Keratinocyte (primary cell): ENCODE data around the gene MRPS35. TPM values are rescaled to one million over a fixed set of nuclear protein-coding genes. Genes with fewer than 3 reads are reported as not detected.

Source experiments
- DNase-seq: peaks from one replicate; pipeline ENCODE4 v3.0.0-alpha.2; 2011; ENCODE audit warnings: low read depth, missing footprints, low spot score
- FAIRE-seq: peaks from 2 replicates; lab custom pipeline; 2011; peaks lifted over from hg19 to GRCh38; lab: Jason Lieb, UNC
- H2AFZ ChIP-seq: 2 replicates; pipeline ENCODE4 v1.6.0; 2012; ENCODE audit warnings: low read length, control low read depth, inconsistent platforms; ENCODE audit not compliant: control insufficient read depth
- H3K27ac ChIP-seq: 2 replicates; pipeline ENCODE4 v1.5.1; 2011; ENCODE audit warnings: low read length; ENCODE audit not compliant: control insufficient read depth, insufficient read depth
- H3K27me3 ChIP-seq: 3 replicates; pipeline ENCODE4 v1.6.0; 2011; ENCODE audit warnings: low read length; ENCODE audit not compliant: control insufficient read depth, insufficient read depth; ENCODE audit errors: extremely low read depth
- H3K36me3 ChIP-seq, 2 experiments: 2 replicates in 1 of 2; 3 replicates in 1 of 2; pipeline ENCODE4 v1.5.1; 2011; ENCODE audit warnings: low read length in 2 of 2, mild to moderate bottlenecking in 1 of 2; ENCODE audit not compliant: control insufficient read depth in 2 of 2, insufficient read depth in 2 of 2; ENCODE audit errors: extremely low read depth in 1 of 2
- H3K4me1 ChIP-seq: 3 replicates; pipeline ENCODE4 v1.5.1; 2011; ENCODE audit warnings: low read length; ENCODE audit not compliant: control insufficient read depth, insufficient read depth; ENCODE audit errors: extremely low read depth
- H3K4me2 ChIP-seq: 3 replicates; pipeline ENCODE4 v1.6.0; 2011; ENCODE audit warnings: low read depth, low read length; ENCODE audit not compliant: control insufficient read depth, insufficient read depth; ENCODE audit errors: extremely low read depth
- H3K4me3 ChIP-seq, 3 experiments: fragments of 200-600 bp in 1 of 3; sonication (generic) in 1 of 3; 2 replicates in 2 of 3; 3 replicates in 1 of 3; pipeline ENCODE4 v1.5.1; 2011 to 2016; ENCODE audit warnings: low read length in 3 of 3, mild to moderate bottlenecking in 3 of 3, control low read depth in 2 of 3, inconsistent platforms in 1 of 3, low read depth in 1 of 3, mixed read lengths in 1 of 3, mixed run types in 1 of 3, moderate library complexity in 1 of 3; ENCODE audit not compliant: control insufficient read depth in 2 of 3, insufficient read depth in 2 of 3; ENCODE audit errors: extremely low read depth in 1 of 3
- H3K79me2 ChIP-seq: 2 replicates; pipeline ENCODE4 v1.6.0; 2012; ENCODE audit warnings: low read length; ENCODE audit not compliant: control insufficient read depth, insufficient read depth
- H3K9ac ChIP-seq: 3 replicates; pipeline ENCODE4 v1.6.0; 2011; ENCODE audit warnings: low read length; ENCODE audit not compliant: control insufficient read depth, insufficient read depth; ENCODE audit errors: extremely low read depth
- H3K9me1 ChIP-seq: 3 replicates; pipeline ENCODE4 v1.6.0; 2011; ENCODE audit warnings: low read length; ENCODE audit not compliant: control insufficient read depth, insufficient read depth; ENCODE audit errors: extremely low read depth
- H3K9me3 ChIP-seq: 2 replicates; pipeline ENCODE4 v1.5.1; 2012; ENCODE audit warnings: low read depth, low read length; ENCODE audit not compliant: control insufficient read depth
- H4K20me1 ChIP-seq: 3 replicates; pipeline ENCODE4 v1.6.0; 2011; ENCODE audit warnings: low read length; ENCODE audit not compliant: control insufficient read depth, insufficient read depth; ENCODE audit errors: extremely low read depth
- EZH2 ChIP-seq: IDR thresholded peaks from one replicate; pipeline ENCODE4 v1.6.1; 2012; ENCODE audit warnings: inconsistent platforms, mild to moderate bottlenecking, low read length, moderate library complexity
- dilution Hi-C: fragments of 300-500 bp; cut with MboI; formaldehyde crosslinking; loops from one replicate; pipeline ENCODE4 v1.7.0; 2020; ENCODE audit warnings: low sequenced_read_pairs; ENCODE audit not compliant: extremely low pct_ligation_motif_present
- polyA plus RNA-seq, 5 experiments: library from polyadenylated mRNA; depleted of rRNA in 3 of 5; stranded (reverse) in 3 of 5; stranded (forward) in 1 of 5; unstranded in 1 of 5; fragments of >200 nt; gene quantifications; 1 replicate in 1 of 5; 2 replicates in 3 of 5; 3 replicates in 1 of 5; pipeline versions ENCODE4 v1.2.1 to v1.2.3, GENCODE V29; 2011 to 2012; ENCODE audit warnings: missing spikeins in 2 of 5, low read depth in 1 of 5, low replicate concordance in 1 of 5
- TF ChIP-seq, protein P1 (sequence below), 3 experiments: IDR thresholded peaks in 1 of 3; conservative IDR thresholded peaks in 1 of 3; optimal IDR thresholded peaks in 1 of 3; 2 replicates in 2 of 3; 3 replicates in 1 of 3; pipeline versions ENCODE3 to v1.5.1; 2011; ENCODE audit warnings: low read length in 3 of 3, mild to moderate bottlenecking in 3 of 3, moderate library complexity in 2 of 3, control low read depth in 1 of 3, inconsistent platforms in 1 of 3; ENCODE audit not compliant: insufficient read depth in 2 of 3; ENCODE audit errors: extremely low read depth in 1 of 3

The MRPS35 gene
- polyA plus RNA-seq, 1 donor (not counting 4 experiments of a cell fraction or from before 2014, with no cell fraction given), result 60.1 TPM

DNA sequence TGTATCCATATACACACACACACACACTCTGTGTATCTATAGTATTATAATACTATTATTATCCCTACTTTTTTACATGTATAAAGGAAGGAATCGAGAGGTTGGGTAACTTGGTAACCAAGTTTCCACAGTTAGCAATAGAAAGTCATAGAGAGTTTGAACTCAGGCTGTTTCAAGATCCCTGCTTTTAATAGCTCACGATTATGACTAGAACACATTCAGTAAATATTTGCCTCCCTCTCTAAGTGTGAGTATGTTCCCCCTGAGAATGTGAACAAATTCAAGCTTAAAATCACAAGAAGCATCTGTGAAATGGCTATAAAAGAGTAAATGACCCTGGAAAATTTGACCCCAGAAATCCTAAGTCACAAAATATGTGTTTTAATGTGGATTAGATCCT is 25.4 kb upstream of the MRPS35 start:
- Histone ChIP-seq H3K27ac (no peak overlapping the region), H3K9me1 (no peaks in the 10 kb centered on the region), H3K9ac (no peak overlapping the region), H3K27me3 (no peaks in the 10 kb centered on the region), H3K4me3 (no peak overlapping the region), H2AFZ (no peak overlapping the region), H3K9me3 (no peaks in the 10 kb centered on the region), H4K20me1 (no peaks in the 10 kb centered on the region), H3K4me2 (no peak overlapping the region), H3K36me3 (peaks cover 12 to 31% of the 10 kb centered on the region in 2 experiments), H3K79me2 (no peaks in the 10 kb centered on the region), H3K4me1 (no peaks in the 10 kb centered on the region)
- DNase-seq (no peak), FAIRE-seq (no peak)
- TF ChIP-seq, protein P1, sequence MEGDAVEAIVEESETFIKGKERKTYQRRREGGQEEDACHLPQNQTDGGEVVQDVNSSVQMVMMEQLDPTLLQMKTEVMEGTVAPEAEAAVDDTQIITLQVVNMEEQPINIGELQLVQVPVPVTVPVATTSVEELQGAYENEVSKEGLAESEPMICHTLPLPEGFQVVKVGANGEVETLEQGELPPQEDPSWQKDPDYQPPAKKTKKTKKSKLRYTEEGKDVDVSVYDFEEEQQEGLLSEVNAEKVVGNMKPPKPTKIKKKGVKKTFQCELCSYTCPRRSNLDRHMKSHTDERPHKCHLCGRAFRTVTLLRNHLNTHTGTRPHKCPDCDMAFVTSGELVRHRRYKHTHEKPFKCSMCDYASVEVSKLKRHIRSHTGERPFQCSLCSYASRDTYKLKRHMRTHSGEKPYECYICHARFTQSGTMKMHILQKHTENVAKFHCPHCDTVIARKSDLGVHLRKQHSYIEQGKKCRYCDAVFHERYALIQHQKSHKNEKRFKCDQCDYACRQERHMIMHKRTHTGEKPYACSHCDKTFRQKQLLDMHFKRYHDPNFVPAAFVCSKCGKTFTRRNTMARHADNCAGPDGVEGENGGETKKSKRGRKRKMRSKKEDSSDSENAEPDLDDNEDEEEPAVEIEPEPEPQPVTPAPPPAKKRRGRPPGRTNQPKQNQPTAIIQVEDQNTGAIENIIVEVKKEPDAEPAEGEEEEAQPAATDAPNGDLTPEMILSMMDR (optimal IDR thresholded peaks at IDR 0.05 in 1 of 3, IDR thresholded peaks at IDR 0.05 in 1 of 3, conservative IDR thresholded peaks at IDR 0.05 in 1 of 3; ENCODE audit: extremely low read depth in 1 of 3, insufficient read depth in 2 of 3, low read length in 3 of 3), result no peak
- TF ChIP-seq EZH2, result no peak
- dilution Hi-C loops, result no loop called here

DNA sequence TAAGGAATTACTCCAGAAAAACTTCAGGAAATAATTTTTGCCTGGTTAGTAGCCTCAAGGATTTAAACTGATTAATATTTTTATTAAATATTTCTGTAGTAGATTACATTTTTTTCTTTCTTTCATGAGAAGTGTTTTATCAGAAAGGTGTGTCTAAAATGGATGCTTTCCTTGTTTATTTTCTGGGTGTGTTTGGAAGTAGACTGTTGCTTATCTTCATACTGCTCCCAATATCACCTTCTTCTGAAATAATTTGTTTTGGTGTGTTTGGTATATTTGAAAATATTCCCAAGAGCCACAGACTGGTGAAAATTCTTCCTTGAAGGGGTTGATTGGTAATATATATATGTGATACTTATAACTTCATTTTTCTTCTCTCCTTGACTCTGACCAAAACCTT is 24.5 kb upstream of the MRPS35 start:
- no peaks in the 10 kb centered on the region for H3K9me3 ChIP-seq
- no peaks in the 10 kb centered on the region for H3K9me1 ChIP-seq
- H3K9ac ChIP-seq, result no peak overlapping the region
- no peak for TF ChIP-seq EZH2
- FAIRE-seq, result no peak
- no peaks in the 10 kb centered on the region for H4K20me1 ChIP-seq
- peaks cover 16 to 37% of the 10 kb centered on the region in 2 experiments for H3K36me3 ChIP-seq
- DNase-seq, result no peak
- H3K4me2 ChIP-seq, result no peak overlapping the region
- dilution Hi-C loops, result no loop called here
- no peak overlapping the region for H3K4me3 ChIP-seq
- no peak overlapping the region for H2AFZ ChIP-seq
- H3K4me1 ChIP-seq, result no peaks in the 10 kb centered on the region
- no peaks in the 10 kb centered on the region for H3K27me3 ChIP-seq
- no peak overlapping the region for H3K27ac ChIP-seq
- H3K79me2 ChIP-seq, result no peaks in the 10 kb centered on the region

DNA sequence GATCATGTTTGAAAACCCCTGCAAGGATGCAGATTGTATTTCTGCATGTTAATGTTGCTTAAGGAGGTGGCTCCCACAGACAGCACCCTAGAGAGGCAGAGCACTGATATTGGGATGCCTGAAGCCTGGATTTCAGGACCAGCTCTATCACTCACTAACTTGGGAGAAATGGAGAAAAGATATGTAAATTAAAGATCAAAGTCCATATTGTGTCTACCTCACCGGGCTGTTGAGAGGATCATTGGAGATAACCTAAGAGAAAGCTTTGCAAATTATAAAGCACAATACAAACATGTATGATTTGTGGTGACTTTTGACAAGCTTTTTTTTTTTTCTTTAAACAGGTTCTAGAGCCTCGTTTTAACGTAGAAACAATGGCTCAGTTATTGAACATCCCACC is 22.0 kb upstream of the MRPS35 start:
- Histone ChIP-seq H4K20me1 (no peaks in the 10 kb centered on the region), H3K27me3 (no peaks in the 10 kb centered on the region), H3K36me3 (peaks cover 21 to 34% of the 10 kb centered on the region in 2 experiments), H3K9me3 (no peaks in the 10 kb centered on the region), H3K4me2 (no peak overlapping the region), H3K9ac (no peak overlapping the region), H3K27ac (no peak overlapping the region), H3K9me1 (no peaks in the 10 kb centered on the region), H3K79me2 (no peaks in the 10 kb centered on the region), H3K4me1 (no peaks in the 10 kb centered on the region), H2AFZ (no peak overlapping the region), H3K4me3 (no peak overlapping the region)
- TF ChIP-seq, protein P1 (optimal IDR thresholded peaks at IDR 0.05 in 1 of 3, IDR thresholded peaks at IDR 0.05 in 1 of 3, conservative IDR thresholded peaks at IDR 0.05 in 1 of 3; ENCODE audit: extremely low read depth in 1 of 3, insufficient read depth in 2 of 3, low read length in 3 of 3), result no peak
- no peak for TF ChIP-seq EZH2
- DNase-seq (no peak), FAIRE-seq (no peak)
- dilution Hi-C loops, result no loop called here
